NCI-H1436 treated with DMSO at 0.1 percent for 48 hours (cell line): Measurements from ENCODE around the gene RPL13A.

ENCODE experiments used
- DNase-seq: peaks from one replicate; lab custom pipeline; 2025; lab: John Stamatoyannopoulos, UW

RPL13A gene

DNA sequence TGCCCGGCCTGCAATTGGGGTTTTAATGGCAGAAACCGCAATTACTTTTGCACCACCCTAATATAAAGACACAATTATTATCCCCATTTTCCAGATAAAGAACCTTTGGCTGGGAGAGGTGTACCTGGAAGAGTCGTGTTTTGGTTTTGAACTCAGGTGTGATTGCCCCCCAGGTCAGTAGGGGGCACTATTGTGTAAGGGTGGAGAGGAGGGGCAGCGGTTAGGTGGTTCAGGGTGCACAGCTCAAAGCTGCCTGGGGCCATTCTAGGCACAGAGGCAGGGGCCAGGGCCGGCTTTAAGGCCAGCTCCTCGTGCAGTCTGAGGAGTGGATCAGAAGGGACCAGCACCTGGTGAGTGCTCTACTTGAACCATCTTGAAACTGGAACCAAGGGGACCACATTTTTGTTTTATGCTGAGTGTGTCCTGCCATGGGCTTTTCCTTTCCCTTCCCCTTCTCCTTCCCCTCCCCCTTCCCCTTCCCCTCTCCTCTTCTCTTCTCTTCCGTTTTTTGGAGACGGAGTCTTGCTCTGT is 19.2 kb downstream of the RPL13A start:
- DNase-seq = no peak

DNA sequence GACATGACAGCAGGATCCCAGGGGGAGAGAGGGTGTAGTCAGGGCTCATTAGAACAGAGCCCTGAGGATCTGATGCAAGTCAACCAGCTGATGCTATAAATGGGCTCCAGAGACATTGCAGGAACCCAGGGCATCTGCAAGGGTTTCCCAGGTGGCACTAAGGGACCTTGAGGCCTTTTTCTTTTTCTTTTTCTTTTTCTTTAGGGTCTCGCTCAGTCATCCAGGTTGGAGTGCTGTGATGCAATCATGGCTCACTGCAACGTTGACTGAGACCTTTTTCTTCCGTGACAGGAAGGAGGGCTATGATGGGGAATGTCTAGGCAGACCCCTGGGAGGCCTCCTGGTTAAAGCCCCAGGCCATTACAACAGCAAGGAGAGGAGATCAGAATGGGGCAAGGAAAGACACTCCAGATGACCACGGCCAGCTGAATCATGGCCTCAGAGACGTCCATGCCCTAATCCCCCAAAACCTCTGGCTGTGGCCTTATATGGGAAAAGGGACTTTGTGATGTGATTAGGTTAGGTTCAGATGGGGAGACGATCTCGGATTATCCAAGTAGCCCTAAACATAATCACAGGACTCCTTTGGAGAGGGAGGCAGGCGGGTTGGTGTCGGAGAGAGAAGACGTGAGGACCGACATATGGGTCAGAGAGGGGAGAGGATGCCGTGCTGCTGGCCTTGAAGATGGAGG is 20.5 kb downstream of the RPL13A start:
- no peak for DNase-seq

DNA sequence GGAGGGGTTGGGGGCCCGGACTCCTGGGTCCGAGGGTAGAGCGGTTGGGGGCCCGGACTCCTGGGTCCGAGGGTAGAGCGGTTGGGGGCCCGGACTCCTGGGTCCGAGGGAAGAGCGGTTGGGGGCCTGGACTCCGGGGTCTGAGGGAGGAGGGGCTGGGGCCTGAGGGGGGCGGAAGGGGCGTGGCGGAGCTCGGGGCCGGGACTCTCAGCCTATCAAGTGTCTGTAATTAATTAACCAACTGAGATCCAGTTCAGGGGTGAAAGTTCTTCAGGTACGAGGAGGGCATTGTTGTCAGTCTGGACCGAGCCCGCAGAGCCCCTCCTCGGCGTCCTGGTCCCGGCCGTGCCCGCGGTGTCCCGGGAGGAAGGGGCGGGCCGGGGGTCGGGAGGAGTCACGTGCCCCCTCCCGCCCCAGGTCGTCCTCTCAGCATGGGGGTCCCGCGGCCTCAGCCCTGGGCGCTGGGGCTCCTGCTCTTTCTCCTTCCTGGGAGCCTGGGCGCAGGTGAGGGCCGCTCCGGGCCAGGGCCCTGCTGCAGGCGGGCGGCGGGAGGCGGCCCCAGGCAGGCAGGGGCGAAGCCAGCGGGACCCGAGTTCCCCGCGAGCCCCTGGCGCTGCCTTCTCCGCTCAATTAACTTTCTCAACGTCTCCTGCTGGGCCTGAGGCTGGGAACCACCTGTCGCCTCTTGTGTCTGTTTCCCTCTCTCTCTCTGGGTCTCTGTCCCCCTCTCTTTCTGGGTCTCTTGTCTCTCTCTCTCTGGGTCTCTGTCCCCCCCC is 25.8 kb downstream of the RPL13A start:
- no peak for DNase-seq

DNA sequence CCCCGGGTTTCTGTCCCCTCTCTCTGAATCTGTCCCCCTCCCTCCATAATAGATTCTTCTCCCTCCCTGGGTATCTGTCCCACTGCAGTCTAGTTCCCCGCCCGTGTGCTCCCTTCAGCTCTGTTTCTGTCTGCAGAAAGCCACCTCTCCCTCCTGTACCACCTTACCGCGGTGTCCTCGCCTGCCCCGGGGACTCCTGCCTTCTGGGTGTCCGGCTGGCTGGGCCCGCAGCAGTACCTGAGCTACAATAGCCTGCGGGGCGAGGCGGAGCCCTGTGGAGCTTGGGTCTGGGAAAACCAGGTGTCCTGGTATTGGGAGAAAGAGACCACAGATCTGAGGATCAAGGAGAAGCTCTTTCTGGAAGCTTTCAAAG is 26.3 kb downstream of the RPL13A start:
- DNase-seq = no peak

DNA sequence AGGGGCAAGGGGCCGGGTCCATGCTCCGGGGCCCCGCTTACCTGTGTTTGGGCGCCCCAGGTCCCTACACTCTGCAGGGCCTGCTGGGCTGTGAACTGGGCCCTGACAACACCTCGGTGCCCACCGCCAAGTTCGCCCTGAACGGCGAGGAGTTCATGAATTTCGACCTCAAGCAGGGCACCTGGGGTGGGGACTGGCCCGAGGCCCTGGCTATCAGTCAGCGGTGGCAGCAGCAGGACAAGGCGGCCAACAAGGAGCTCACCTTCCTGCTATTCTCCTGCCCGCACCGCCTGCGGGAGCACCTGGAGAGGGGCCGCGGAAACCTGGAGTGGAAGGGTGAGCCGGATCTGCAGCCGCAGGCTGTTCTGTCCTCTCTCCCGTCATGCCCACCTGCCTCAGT is 26.7 kb downstream of the RPL13A start:
- DNase-seq = no peak

DNA sequence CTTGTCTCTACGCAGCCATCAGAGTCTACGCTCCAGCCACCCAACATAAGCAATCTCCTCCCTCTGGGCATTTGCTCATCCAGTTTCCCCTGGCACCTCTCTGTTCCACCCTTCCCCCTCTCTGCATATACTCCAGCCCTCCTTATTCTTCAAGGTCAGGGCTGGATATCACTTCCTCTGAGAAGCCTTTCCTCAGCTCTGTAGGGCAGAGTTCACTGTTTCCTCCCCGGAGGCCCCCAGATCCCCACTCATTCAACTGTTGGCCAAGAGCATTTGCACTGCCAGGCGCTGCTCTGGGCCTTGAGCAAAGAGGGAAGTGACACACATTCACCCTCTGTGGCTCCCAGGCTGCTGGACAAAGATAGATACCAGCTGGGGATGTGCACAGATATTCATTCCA is 28.4 kb downstream of the RPL13A start:
- DNase-seq = no peak

- no peak for DNase-seq
Measured at GRCh38 chr19:49518033-49518432, 30.6 kb downstream of the RPL13A start.

DNA sequence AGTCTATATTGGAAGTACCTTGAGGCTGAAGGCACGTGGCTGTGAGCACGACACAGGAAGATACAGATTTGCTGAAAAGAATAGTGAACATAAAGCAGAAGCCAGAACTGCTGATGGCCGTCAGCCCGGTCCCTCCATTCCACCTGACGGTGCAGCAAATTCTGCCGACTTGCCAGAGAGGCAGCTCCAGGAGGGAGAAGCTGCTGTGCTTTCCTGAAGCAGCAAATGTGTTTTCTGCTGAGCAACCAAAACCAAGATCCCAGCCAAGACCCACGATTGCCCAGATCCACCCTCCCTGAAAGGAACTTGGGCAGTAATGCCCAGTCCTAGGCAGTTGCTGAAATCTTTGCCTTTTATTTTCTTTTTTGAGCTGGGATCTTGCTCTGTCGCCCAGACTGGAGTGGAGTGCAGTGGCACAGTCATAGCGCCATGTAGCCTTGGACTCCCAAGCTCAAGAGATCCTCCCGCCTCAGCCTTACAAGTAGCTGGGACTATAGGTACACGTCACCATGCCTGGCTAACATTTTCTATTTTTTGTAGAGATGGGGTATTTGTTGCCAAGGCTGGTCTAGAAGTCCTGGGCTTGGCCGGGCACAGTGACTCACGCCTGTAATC is 33.4 kb downstream of the RPL13A start:
- DNase-seq = no peak

DNA sequence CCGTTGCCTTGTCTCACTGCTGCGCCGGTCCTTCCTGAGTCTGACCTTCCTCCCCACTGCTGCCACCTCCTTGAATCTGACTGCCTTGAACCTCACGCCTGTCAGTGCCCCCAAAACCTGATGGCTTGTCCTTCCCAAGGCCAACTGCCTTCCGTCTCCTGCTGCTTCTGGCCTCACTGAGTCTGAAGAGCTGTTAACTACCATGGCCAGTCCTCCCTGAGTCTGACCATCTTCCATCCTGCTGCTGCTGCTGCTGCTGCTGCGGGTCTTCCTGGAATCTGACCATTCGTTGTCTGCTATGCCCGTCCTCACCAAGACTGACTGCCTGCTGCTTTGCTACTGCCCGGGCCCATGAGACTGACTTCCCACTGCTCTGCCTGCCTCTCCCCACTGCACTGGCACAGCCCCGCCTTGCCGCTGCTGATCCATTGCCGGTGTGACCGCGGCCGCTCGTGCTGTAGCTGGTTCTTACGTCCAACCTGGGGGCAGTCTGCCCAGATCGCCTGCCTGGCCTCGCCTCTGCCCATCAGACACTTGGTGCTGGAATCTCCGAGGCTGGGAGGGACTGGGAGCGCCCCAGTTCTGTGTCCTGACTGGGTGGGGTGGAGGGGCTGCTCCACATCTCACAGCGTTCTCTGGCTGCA is 37.5 kb downstream of the RPL13A start:
- no peak for DNase-seq

GRCh38 chr19:49528211-49528771 is 40.9 kb downstream of the RPL13A start:
- no peak for DNase-seq

GRCh38 chr19:49530708-49531107 is 43.3 kb downstream of the RPL13A start:
- no peak for DNase-seq

GRCh38 chr19:49533551-49534488 is 46.4 kb downstream of the RPL13A start:
- no peak for DNase-seq

- no peak for DNase-seq
Measured at GRCh38 chr19:49534632-49535385, 47.4 kb downstream of the RPL13A start.

DNA sequence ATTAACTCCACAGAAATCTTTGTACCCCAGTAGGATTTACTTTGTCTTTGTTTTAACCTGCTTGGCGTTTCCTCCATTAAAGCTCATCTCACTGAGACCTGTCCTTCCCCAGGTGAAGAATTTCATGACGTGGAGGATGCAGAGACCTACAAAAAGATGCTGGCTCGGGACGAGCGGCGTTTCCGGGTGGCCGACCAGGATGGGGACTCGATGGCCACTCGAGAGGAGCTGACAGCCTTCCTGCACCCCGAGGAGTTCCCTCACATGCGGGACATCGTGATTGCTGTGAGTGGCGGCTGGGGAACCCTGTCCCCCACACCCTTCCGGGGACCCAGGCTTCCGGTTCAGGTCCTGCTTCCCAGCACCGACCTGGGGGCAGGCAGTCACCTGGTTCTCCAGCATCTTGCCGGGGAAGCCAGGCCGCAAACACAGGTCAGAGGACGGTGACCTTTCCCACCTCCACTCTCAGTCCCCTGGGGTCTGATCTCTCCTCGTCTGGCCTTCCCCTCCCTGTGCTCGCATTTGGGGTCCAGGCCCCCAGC is 49.6 kb downstream of the RPL13A start:
- no peak for DNase-seq

- DNase-seq = no peak
Measured at GRCh38 chr19:49538643-49539042, 51.2 kb downstream of the RPL13A start.

GRCh38 chr19:49539192-49539952 is 52.0 kb downstream of the RPL13A start:
- no peak for DNase-seq
